GM12872 (cell line): ENCODE measurements around the gene VPS37D.

Experiments
- TF ChIP-seq, protein P1 (sequence below): IDR thresholded peaks from 3 replicates; pipeline ENCODE4 v1.5.1; 2011; ENCODE audit warnings: low read depth, mild to moderate bottlenecking, low read length, moderate library complexity; ENCODE audit not compliant: insufficient read depth

Gene VPS37D

DNA sequence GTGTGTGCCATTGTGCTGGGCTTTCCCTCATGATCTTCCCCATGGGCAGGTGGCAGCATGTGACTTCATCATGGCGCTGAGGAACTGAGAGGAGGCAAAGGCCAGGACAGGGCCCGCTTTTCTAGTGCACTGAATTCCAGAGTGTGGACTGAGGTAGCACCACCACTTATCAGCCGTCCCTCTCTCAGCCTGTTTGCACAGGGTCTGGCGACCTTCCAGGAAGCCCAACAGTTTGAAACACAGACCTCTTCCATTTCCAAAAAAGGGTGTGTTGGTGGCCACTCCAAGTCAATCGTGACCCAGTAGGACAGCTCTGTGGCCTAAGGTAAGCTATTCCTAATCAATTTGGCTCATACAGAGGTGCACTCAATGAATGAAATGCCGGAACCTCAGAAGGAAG, 11.2 kb downstream of the VPS37D start:
- TF ChIP-seq, protein P1, sequence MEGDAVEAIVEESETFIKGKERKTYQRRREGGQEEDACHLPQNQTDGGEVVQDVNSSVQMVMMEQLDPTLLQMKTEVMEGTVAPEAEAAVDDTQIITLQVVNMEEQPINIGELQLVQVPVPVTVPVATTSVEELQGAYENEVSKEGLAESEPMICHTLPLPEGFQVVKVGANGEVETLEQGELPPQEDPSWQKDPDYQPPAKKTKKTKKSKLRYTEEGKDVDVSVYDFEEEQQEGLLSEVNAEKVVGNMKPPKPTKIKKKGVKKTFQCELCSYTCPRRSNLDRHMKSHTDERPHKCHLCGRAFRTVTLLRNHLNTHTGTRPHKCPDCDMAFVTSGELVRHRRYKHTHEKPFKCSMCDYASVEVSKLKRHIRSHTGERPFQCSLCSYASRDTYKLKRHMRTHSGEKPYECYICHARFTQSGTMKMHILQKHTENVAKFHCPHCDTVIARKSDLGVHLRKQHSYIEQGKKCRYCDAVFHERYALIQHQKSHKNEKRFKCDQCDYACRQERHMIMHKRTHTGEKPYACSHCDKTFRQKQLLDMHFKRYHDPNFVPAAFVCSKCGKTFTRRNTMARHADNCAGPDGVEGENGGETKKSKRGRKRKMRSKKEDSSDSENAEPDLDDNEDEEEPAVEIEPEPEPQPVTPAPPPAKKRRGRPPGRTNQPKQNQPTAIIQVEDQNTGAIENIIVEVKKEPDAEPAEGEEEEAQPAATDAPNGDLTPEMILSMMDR: no peak

DNA sequence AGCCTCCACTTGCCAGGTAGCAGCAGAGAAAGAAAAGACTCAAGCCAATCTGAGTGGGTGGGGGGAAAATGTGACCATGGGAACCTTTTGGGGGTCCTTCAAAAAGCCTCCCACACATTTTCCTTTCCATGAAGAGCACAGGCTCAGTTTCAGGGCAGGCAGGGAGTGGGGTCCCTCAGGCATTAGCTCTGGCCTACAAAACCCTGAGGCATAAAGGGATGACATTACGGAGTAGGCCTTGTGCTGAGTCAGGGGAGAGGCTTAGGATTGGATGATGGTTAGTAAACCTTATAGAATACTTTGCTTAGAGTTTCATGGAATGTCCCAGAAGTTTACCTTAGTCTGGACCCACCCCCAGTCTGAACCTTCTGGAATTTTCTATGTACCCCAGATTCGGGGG, 12.1 kb downstream of the VPS37D start:
- TF ChIP-seq, protein P1: no peak

DNA sequence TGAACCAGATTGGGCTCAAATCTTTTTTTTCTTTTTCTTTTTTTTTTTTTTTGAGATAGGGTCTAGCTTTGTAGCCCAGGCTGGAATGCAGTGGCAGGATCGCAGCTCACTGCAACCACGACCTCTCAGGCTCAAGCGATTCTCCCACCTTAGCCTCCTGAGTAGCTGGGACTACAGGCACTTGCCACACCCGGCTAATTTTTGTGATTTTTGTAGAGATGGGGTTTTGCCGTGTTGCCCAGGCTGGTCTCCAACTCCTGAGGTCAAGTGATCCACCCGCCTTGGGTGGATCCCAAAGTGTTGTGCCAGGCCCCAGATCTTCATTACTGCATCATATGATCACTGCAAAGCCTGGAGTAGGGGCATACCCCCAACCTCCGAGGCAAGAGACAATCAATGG, 12.9 kb downstream of the VPS37D start:
- TF ChIP-seq, protein P1: no peak

- TF ChIP-seq, protein P1: no peak
Observed at GRCh38 chr7:73681031-73681430, 13.4 kb downstream of the VPS37D start.

- TF ChIP-seq, protein P1: no peak
Observed at GRCh38 chr7:73682745-73683055, 15.1 kb downstream of the VPS37D start.

GRCh38 chr7:73683056-73683787, 15.6 kb downstream of the VPS37D start, which contains the start of the genes BUD23 and DNAJC30:
Gene BUD23, plus strand, starts transcription at chr7:73683597. Its CDS starts 29 bp downstream, at chr7:73683626.
Gene DNAJC30, minus strand, starts transcription at chr7:73683453. Its CDS starts 30 bp downstream, at chr7:73683423.
- TF ChIP-seq, protein P1: no peak

- TF ChIP-seq, protein P1: no peak
Observed at GRCh38 chr7:73683788-73684693, 16.4 kb downstream of the VPS37D start.
